Stimulated activated CD4-positive, alpha-beta T cell treated with anti-CD3 and anti-CD28 coated beads, Interleukin-4, amount 100 ng/mL, for 1 hour (primary cell): ENCODE results near the gene SKI.

Experiments
- DNase-seq: peaks from one replicate; pipeline ENCODE4 v3.0.0-alpha.2; 2020

SKI gene

DNA sequence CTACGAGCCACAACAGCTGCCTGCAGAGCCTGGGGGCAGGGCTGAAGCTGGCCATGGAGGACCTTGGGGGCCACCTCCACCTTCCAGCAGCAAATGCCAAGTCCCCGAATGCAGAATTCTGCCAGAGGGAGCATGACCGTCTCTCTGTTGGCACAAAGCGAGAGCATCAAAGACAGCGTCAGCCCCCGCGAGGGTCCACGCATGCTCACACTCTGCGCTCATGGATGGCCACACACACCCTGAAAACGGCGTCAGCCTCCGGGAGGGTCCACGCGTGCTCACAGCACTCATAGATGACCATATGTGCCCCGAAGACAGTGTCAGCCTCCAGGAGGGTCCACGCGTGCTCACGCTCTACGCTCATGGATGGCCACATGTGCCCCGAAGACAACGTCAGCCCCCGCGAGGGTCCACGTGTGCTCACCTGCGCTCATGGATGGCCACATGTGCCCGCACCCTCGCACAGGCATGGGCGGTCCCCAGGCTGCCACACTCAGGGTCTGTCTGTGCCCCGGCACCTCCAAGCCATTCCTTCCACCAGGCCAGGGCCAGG is 116.7 kb downstream of the SKI start:
- no peak for DNase-seq

DNA sequence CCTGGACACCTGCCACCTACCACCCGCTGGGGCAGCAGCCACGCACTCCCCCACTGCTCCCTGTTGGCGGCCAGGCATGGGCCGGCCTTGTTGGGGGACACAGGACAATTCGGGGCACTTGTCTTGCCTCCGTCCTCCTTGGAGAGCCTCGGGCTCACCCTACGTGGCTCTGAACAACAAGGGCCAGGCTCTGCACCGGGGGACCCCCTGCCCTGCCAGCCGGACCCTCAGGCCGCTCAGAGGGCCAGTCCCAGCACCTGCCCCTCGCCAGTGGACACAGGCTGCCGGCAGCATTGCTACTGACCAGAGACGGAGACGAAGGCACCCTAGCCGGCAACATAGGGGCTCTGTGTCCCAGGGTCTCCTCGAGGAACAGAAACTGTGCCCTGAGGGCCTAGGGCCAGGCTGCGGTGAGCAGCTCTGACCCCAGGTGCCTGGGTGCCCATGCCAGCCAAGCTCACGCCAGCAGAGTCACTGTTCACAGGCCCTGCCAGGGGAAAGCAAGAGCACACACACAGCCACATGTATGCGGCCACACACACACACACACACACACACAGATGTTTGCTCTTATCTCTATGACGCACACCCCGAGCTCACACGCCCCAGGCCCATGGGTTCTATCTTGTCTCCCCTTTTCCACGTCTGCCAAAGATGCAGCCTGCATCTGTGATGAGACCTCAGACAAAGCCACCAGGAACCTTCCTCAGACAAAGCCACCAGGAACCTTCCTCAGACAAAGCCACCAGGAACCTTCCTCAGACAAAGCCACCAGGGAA is 117.4 kb downstream of the SKI start:
- DNase-seq, result no peak

- no peak for DNase-seq
These were observed 118.7 kb downstream of the SKI start for GRCh38 chr1:2346691-2347408.

GRCh38 chr1:2347409-2347785 is 119.3 kb downstream of the SKI start:
- DNase-seq, result no peak

- no peak for DNase-seq
These were observed 119.8 kb downstream of the SKI start for GRCh38 chr1:2347896-2348295.

DNA sequence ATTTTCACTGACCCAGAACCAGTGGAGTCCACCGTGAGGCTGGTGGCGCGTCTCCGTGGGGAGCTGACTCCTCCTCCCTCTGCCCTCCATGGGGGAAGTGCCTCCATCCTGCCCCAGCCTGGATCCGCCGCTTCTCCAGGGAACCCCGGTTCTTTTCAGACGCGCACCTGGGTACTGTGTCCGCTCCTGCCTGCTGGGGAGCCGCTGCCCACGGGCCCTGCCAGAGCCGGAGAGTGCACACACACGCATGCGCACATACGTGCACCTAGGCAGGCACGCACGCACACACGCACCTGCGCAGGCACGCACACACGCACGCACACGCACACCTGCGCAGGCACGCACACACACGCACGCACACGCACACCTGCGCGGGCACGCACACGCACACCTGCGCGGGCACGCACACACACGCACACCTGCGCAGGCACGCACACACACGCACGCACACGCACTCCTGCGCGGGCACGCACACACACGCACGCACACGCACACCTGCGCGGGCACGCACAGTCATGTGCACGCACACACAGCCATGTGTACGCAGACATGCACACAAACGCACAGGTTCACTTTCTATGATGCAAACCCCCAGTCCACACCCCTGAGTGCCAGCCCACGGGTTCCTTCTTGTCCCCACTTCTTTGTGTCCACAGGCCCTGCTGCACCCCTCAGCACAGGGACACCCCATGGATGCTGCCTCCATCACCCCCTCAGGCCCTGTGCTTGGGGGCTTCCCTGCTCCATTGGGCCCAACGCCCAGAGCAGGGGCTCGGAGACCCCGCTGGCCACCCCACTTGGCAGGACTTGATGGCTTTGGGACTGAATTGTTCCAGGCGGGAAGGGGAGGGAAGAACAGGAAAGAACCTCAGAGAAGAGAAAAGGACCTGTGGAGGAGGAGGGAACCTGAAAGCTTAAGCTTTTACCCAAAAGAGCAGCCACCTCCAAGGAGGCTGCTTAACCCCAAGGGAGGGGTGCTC is 120.5 kb downstream of the SKI start:
- no peak for DNase-seq

DNA sequence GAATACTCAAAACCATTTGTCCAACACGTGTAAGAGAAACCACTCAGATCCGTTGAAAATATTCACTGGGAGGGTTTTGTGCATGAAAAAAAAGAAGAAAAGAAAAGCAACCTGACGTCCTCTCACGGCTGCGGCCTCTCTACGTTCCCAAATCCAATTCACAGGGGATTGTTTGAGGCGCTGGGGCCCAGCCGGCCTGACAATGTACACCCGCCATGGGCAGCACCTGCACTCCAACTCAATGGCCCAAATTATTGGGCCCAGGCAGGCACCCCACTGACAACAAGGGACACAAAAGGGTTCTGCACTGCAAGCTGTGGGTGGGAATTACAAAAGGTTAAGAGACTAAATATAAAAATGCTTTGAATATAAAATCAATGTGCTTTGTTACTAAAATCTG is 121.7 kb downstream of the SKI start:
- no peak for DNase-seq

DNA sequence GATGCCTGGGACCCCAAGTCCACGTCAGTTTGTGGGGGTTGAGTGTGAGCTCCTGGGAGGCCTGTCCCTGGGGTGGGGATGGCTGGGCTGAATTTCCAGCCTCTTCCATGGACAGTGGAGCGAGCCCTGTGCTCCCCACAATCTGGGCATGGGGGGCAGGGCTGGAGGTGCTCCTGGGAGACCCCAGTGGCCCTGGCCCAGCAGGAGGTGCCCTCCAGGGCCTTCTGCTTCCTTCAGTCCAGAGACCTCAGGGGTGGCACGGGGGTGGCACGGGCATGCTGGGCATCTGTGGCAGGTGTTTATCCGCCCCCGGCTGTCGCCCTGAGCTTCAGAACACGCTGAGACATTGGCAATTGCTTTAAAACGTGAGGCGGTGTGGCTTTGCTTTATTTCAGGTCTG is 122.4 kb downstream of the SKI start:
- no peak for DNase-seq

- no peak for DNase-seq
These were observed 123.0 kb downstream of the SKI start for GRCh38 chr1:2350911-2351655.

DNA sequence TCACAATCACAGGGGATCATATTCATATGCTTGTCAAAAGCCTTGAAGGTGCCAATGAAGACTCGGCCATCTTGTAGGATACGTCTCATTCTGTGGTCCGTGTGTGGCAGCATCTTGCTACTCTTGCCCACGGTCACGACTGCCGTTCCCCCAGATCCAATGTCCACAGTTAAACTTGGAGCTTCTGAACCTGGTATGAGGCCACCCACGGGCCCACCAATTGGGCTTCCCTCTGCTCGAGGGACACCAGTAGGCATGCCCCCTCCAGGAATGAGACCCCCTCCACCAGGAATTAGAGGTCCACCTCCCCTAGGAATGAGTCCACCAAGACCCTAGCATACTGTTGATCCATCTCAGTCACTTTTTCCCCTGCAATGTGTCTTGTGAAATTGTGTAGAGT is 123.6 kb downstream of the SKI start:
- no peak for DNase-seq

DNA sequence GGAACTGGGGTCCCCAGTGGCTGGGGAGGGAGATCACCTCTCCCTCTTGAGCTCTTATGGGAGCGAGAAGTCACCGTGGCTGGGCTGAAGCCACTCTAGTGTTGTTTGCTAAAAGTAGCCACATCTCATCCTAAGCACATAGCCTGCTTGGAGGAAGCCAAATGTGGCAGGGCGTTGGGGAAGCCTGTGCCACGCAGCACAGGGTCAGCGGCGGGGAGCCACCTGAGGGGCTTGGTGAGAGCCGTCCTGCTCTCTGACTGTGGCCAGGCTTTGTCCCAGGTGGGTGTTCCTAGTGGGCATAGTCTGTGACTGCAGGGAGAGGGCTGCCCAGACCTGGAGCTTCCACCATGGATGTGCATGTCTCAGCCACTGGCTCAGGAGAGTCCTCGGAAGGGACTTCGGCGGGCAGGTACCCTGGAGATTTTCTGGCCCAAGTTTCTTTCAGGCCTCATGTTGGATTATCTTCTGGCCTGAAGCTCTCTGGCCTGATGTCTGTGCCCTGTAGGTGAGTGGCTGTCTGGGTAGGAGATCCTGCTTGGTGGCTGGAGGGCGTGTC is 124.3 kb downstream of the SKI start:
- DNase-seq, result no peak

GRCh38 chr1:2352897-2353550 is 124.9 kb downstream of the SKI start:
- DNase-seq, result no peak

DNA sequence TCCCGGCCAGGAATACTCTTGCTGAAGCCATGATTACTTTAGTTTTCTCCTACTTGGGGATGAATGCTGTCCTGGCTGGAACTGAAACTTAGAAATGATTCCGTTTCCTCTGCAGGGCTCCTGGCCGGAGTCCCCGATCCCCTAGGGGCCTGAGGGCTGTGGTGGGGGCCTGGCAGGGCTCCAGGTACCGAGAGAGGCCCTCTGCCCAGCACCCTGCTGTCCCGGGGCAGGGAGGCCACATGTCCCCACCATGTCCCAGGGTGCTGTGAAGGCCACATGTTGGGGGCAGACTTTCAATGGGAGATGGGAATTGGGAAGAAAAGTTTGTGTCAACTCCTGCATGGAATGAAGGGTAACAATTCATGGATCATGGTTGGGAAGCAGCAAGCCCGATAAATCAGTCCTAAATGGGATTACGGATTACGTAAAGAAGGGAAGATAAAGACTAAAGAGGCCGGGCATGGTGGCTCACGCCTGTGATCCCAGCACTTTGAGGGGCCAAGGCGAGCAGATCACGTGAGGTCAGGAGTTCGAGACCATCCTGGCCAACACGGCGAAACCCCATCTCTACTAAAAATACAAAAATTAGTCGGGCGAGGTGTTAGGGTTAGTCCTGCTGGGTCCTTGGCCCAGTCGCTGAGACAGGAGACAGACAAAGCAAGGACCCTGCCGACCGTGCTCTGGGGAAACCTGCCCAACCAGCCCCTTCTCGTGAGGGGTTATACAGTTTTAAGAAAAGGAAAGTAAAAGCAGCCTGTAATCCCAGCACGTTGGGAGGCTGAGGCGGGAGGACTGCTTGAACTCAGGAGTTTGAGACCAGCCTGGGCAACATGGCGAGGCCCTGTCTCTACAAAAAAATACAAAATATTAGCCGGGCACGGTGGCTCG is 125.7 kb downstream of the SKI start:
- DNase-seq, result no peak

- DNase-seq, result no peak
These were observed 126.6 kb downstream of the SKI start for GRCh38 chr1:2354511-2355372.

- no peak for DNase-seq
These were observed 127.5 kb downstream of the SKI start for GRCh38 chr1:2355373-2356261.

- DNase-seq, result no peak
These were observed 128.3 kb downstream of the SKI start for GRCh38 chr1:2356401-2356800.

DNA sequence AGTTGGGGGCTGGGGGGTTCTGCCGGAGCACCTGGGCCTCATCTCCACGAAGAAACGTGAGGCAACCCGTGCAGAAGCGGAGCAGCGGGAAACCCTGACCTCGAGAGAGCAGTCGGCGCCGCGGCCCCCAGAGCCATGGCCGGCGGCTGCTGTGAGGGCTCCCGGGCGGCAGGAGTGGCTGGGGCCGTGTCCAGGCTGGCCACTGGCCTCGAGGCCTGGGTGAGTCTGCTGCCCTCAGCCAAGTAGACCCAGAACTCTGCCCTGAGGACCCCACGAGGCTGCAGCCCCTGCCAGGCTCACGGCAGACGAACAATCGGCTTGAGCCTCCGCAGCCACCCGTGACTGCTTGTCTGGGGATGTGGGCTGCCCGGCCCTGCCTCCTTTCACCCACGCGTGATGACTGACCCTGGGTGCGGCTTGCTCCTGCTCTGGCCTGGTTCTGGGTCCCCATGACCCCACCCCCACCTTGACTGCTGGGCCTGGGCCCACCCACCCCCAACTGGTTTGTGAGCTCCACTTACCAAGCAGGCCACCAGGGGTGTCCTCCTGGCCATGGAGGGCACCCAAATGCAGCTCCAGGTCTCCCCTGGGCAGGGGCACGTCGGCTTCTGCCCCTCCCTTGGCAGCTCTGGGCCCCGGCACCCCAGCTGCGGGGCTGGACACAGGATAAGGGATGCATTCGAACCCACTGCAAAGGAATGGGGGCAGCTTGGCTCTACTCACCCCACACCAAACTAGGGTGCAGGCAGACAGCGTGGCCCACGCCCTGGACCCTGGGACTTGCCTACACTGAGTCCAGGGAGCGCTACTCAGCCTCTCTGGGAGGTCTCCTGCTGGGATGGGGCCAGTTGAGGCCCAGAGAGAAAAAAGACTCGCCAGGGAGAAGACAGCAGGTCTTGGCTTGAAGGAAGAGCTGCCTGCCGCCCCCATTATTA is 129.1 kb downstream of the SKI start:
- DNase-seq, result no peak
